GM12892 (cell line): Measurements from ENCODE around the gene PARVB.
A peak's percentile ranks its signal among the peaks of the same experiment; 100 is the strongest.

Source experiments
- DNase-seq: peaks from one replicate; pipeline ENCODE4 v3.0.0; 2011; ENCODE audit not compliant: insufficient read length
- FAIRE-seq: peaks from 2 replicates; lab custom pipeline; 2011; peaks lifted over from hg19 to GRCh38; lab: Jason Lieb, UNC
- POLR2A ChIP-seq: IDR thresholded peaks from 2 replicates; pipeline ENCODE4 v1.6.1; 2011; ENCODE audit warnings: low read depth, low read length, control low read depth
- POLR2AphosphoS5 ChIP-seq: IDR thresholded peaks from 2 replicates; pipeline ENCODE4 v1.6.1; 2011; ENCODE audit warnings: low read depth, low read length, control low read depth
- TAF1 ChIP-seq: IDR thresholded peaks from 2 replicates; pipeline ENCODE4 v1.6.1; 2011; ENCODE audit warnings: low read depth, mild to moderate bottlenecking, control low read depth, low read length, borderline replicate concordance

Gene PARVB

GRCh38 chr22:44019416-44019815 lies 4.7 kb upstream of the PARVB start:
- FAIRE-seq: no peak
- TF ChIP-seq POLR2AphosphoS5 (no peak), POLR2A (no peak), TAF1 (no peak)

DNA sequence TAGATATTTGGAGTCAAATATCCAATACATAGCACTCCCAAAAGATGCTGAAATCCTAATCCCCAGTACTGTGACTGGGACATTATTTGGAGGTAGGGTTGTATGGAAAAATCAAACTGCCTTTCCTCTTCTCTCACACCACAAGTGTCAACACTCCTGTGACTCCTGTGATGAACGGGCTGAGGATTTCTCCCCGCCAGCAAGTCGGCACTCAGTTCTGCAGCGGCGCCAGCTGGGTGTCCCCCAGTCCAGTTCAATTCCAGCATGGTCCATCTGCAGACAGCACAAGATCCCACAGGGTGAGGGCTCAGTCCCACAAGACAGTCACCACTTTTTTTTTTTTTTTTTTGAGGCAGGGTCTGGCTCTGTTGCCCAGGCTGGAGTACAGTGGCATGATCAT lies 4.3 kb upstream of the PARVB start:
- TF ChIP-seq POLR2A (no peak), TAF1 (no peak), POLR2AphosphoS5 (no peak)
- FAIRE-seq (no peak), DNase-seq (no peak)

More at GRCh38 chr22:44019416-44019815, 4.7 kb upstream of the PARVB start:
- DNase-seq: no peak

DNA sequence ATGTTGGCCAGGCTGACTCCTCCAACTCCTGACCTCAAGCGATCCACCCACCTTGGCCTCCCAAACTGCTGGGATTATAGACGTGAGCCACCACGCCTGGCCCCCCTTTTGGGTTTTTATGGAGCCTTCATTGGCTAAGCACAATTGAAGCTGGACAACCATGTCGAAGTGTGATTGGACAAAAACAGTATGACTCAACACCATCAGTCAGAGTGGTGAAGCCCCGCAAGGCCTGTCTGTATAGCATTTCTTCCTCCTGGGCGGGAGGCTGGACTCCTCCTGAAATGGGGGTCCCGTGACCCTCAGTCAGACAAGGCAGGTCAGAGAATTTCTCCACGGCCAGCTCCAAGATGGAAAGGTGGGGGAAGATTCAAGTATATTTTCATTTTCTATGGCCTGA lies 3.1 kb upstream of the PARVB start:
- DNase-seq: no peak
- TF ChIP-seq POLR2A (no peak), TAF1 (no peak), POLR2AphosphoS5 (no peak)
- FAIRE-seq: no peak

GRCh38 chr22:44023404-44024287 lies 456 bp upstream of the PARVB start:
- DNase-seq (peak; percentile 62), FAIRE-seq (peak; percentile 92)
- TF ChIP-seq POLR2AphosphoS5: no peak; the same call in 1 of the 2 replicates
- TF ChIP-seq TAF1: no peak
- peak; percentile 84 for TF ChIP-seq POLR2A

DNA sequence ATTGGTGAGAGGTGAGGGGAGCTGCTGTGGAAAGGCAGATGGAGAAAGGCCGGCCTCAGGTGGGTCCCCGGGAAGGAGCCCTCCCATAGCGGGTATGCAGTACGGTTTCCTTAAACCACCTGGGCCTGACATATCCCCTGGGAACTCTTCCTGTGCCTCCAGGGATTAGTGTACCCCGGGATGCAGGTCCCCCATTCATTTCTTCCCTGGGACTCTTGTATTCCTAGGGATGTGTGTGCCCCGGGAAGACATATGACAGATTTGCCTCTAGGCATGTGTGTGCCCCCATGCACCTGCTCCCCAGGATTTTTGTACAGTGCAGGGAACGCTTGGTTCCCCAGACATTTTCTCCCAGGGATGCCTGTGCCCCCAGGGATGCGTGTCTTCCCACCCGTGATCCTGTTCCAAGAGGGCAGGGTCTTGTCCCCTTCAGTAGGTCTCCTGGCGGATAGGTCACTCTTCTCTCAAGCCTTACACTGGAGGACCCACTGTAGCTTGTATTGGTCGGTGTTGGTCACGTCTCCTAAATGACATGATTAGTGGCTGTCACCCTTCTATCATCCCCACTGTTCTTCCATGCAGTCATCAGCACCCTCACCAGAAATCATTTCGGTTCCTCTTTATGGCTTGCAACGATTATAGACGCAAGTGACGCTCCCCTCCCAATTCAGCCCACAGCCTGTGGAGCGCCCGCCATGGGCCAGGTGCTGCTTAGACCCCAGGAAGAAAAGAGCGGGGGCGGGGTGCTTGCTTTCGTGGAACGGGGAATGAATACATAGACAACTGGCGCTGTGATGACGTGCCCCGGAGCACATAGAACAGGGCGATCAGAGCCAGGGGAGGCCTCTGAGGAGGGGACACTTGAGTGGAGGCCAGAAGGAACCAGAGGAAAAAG lies 1.3 kb downstream of the PARVB start:
- FAIRE-seq: peak; percentile 100

GRCh38 chr22:44026066-44026629 lies 2.0 kb downstream of the PARVB start:
- no peak for DNase-seq
- TF ChIP-seq TAF1: no peak
- TF ChIP-seq POLR2A: no peak
- no peak for TF ChIP-seq POLR2AphosphoS5
- FAIRE-seq: no peak

More for the DNA sequence above, 1.3 kb downstream of the PARVB start:
- DNase-seq: peak; percentile 66
- TF ChIP-seq POLR2A (peak; percentile 88), POLR2AphosphoS5 (peak; percentile 87), TAF1 (no peak)

DNA sequence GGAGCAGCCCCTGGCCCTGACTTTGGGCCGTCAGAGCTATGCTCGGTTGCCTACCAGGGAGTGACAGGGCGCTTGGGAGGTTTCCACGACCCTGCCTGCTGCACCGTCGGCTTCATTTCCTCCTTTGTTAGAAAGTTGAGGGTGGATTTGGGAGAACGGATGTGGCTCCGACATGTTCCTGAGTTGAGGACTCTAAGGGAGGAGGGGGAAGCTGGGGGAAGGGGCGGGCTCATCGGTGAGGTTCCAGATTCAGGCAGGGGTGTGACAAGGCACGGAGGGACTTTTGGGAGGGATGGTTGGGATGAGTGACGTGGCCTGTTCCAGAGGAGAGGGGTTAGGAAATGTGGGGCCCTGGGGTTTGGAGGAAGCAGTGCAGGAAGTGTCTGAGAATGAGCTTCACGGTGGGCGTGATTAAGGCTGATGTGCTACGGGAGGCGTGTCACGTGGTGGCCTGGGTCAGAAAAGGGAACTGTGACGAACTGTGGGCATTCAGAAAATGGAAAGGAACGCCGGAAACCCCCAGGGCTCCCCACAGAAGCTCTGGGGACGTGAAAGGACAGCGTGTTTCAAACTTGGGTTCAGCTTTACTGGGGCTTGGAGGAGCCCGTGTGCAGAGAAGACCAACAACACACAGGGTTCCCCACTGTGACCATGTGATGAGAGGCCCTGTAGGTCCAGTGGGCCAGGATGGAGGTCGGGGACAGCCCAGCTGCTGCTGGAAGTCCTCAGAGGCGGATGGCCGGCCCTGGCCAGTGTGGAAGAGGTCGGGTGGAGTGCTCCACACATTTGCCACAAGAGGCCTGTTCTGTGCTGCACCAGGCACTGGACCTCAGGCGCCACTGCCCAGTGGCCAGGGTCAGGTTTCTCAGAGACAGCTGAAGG lies 2.8 kb downstream of the PARVB start:
- DNase-seq: peak; percentile 81
- FAIRE-seq: no peak
- no peak; the same call in 1 of the 2 replicates for TF ChIP-seq POLR2AphosphoS5
- TF ChIP-seq TAF1: peak; percentile 48; the same call in 1 of the 2 replicates
- peak; percentile 81 for TF ChIP-seq POLR2A

GRCh38 chr22:44028091-44028490 lies 4.0 kb downstream of the PARVB start:
- TF ChIP-seq POLR2AphosphoS5: no peak
- no peak for TF ChIP-seq POLR2A
- no peak for TF ChIP-seq TAF1
- FAIRE-seq (peak; percentile 36), DNase-seq (no peak)

DNA sequence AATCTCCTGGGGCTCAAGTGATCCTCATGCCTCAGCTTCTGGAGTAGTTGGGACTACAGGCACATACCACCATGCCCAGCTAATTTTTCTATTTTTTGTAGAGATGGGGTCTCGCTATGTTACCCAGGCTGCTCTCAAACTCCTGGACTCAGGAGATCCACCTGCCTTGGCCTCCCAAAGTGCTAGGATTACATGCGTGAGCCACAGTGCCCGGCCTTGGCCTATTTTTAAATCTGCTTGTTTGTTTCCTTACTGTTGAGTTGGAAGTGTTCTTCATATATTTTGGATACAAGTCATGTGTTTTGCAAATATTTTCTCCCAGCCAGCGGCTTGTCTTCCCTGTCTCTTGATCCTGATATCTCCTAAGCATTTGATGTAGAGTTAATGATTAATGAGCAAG lies 5.0 kb downstream of the PARVB start:
- DNase-seq (no peak), FAIRE-seq (no peak)
- no peak for TF ChIP-seq POLR2A
- no peak for TF ChIP-seq POLR2AphosphoS5
- TF ChIP-seq TAF1: no peak

DNA sequence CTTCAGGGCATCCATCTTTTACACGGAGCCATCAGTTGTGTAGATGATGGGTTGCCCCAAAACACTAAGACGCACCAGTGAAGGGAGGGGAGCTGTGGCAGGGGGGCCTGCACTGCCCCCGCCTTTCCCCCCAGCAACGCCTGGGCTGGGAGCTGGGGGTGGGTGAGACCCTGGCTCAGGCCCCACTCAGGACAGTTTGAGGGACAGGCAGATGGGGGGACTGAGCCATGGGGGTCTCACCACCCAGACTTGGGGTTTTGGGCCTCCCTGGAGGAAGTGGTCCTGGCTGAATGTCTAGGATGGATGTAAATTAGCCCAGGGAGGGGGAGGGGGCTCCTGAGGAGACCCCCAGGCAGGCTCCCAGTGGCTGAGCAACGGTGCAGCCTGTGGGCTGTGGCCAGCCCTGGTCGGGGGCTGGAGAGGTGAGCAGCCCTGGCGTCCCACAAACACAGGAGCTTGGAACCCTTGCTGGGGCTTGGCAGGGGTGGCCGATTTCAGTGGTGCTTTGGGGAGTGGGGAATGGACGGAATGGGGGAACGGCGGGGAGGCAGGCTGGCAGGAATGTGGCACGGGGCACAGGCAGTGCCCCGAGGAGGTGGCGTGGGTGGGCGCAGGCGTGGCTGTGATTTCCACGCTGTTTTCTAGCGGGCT lies 6.1 kb downstream of the PARVB start:
- TF ChIP-seq TAF1 (no peak), POLR2AphosphoS5 (no peak), POLR2A (no peak)
- FAIRE-seq (no peak), DNase-seq (no peak)
